WI38 (cell line): ENCODE measurements around the gene TRABD2B.
"Not testable (repeated sequence)": the region's sequence is repeated elsewhere in the genome, so short reads cannot be mapped to it uniquely, and the experiment has no call there.

Source experiments
- H3K4me3 ChIP-seq: 2 replicates; pipeline ENCODE4 v1.5.1; 2011; ENCODE audit warnings: low read depth, mild to moderate bottlenecking, control low read depth, low read length
- CTCF ChIP-seq: IDR thresholded peaks from 2 replicates; pipeline ENCODE4 v1.5.1; 2012; ENCODE audit warnings: low read depth, mild to moderate bottlenecking, control low read depth, low read length

TRABD2B gene

GRCh38 chr1:47967864-47968555 lies 29.2 kb downstream of the TRABD2B start:
- H3K4me3 ChIP-seq, result no peak overlapping the region
- TF ChIP-seq CTCF, result no peak

- H3K4me3 ChIP-seq, result no peak overlapping the region
- no peak for TF ChIP-seq CTCF
These were observed 31.4 kb downstream of the TRABD2B start for GRCh38 chr1:47965816-47966215.

GRCh38 chr1:47964636-47965035 lies 32.5 kb downstream of the TRABD2B start:
- TF ChIP-seq CTCF, result no peak
- H3K4me3 ChIP-seq, result no peak overlapping the region

GRCh38 chr1:47963568-47964358 lies 33.4 kb downstream of the TRABD2B start:
- H3K4me3 ChIP-seq, result no peak overlapping the region
- TF ChIP-seq CTCF, result no peak

- no peak for TF ChIP-seq CTCF
- no peak overlapping the region for H3K4me3 ChIP-seq
These were observed 34.3 kb downstream of the TRABD2B start for GRCh38 chr1:47962750-47963492.

DNA sequence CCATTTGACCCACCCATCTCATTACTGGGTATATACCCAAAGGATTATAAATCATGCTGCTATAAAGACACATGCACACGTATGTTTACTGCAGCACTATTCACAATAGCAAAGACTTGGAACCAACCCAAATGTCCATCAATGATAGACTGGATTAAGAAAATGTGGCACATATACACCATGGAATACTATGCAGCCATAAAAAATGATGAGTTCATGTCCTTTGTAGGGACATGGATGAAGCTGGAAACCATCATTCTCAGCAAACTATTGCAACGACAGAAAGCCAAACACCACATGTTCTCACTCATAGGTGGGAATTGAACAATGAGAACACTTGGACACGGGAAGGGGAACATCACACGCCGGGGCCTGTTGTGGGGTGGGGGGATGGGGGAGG lies 35.4 kb downstream of the TRABD2B start:
- not testable (repeated sequence) for H3K4me3 ChIP-seq

- H3K4me3 ChIP-seq, result not testable (repeated sequence)
These were observed 40.7 kb downstream of the TRABD2B start for GRCh38 chr1:47956491-47956890.

GRCh38 chr1:47953661-47954060 lies 43.5 kb downstream of the TRABD2B start:
- no peak overlapping the region for H3K4me3 ChIP-seq
- no peak for TF ChIP-seq CTCF
